Activated CD8-positive, alpha-beta memory T cell treated with anti-CD3 and anti-CD28 coated beads, Interleukin-2, amount 10 ng/mL, durations not matched to agents 7 days and 5 days (primary cell): Measurements from ENCODE around the gene RTN4RL1. TPM values are rescaled to one million over a fixed set of nuclear protein-coding genes. Genes with fewer than 3 reads are reported as not detected.

ENCODE experiments used
- ATAC-seq: fragments of 150-1000 bp; cut with Tn5 transposase; one replicate; pipeline ENCODE4 v1.10.0; 2021; ENCODE audit warnings: moderate library complexity
- CTCF ChIA-PET: fragments of 350-600 bp; sonication (Branson Sonifier 250); formaldehyde crosslinking; loops from one replicate; lab custom pipeline; 2021; ENCODE audit warnings: antibody characterized with exemption; lab: Charles Lee
- DNase-seq: peaks from one replicate; pipeline ENCODE4 v3.0.0-alpha.2; 2020
- H3K27ac Mint-ChIP-seq: one replicate; pipeline ENCODE4 v1.8.0; 2021; ENCODE audit warnings: mild to moderate bottlenecking, mixed read lengths
- H3K27me3 Mint-ChIP-seq: one replicate; pipeline ENCODE4 v1.8.0; 2021; ENCODE audit warnings: mixed read lengths
- H3K36me3 Mint-ChIP-seq: one replicate; pipeline ENCODE4 v1.8.0; 2021; ENCODE audit warnings: mild to moderate bottlenecking, mixed read lengths
- H3K4me1 Mint-ChIP-seq: one replicate; pipeline ENCODE4 v1.8.0; 2021; ENCODE audit warnings: mixed read lengths
- H3K4me3 Mint-ChIP-seq: one replicate; pipeline ENCODE4 v1.8.0; 2021; ENCODE audit warnings: mild to moderate bottlenecking, moderate library complexity, mixed read lengths
- H3K9me3 Mint-ChIP-seq: one replicate; pipeline ENCODE4 v1.8.0; 2022; ENCODE audit warnings: low read depth, mixed read lengths
- total RNA-seq, 2 experiments: library from RNA; stranded (reverse); gene quantifications; one replicate each; pipeline ENCODE4 v1.2.3, GENCODE V29; 2021

The RTN4RL1 gene
- total RNA-seq, 2 experiments from 2014 or later, result 0.09 to 0.45 TPM

DNA sequence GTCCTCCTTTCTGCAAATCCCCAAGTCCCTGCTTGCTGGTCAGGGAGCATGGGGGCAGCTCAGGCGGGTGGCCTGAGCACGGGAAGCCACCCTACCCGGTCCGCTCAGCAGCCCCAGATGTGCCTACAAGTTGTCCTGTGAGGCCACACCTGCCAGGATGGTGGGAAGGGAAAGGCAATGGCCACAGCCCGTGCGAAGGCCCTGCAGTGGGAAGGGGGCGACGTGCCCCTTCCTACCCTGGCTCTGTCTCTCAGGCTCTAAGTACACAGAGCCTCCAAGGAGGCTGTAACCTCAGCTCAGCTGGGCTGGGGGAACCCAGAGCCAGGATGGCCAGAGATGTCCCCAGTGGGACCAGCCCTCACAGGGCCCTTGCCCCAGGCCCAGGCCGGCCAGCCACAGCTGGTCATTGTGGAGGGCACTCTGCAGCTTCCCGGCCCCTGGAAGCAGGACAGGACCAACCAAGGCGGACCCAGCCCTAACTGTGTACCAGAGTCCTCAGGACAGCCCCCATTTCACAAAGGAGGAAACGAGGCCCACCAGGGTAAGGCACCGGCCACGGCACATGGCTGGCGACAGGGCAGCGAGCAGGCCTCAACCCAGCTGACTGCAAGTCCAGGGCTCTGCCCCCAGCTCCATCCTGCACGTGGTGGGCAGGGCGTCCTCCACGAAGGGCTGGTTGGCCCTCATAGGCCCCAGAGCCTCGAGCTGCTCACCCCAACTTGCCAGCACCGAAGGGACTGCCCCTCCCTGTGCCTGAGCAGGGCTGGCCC, 82.3 kb downstream of the RTN4RL1 start:
- Mint-ChIP-seq H3K27me3 (no peaks in the 10 kb centered on the region), H3K36me3 (no peaks in the 10 kb centered on the region), H3K4me3 (no peak overlapping the region), H3K9me3 (no peaks in the 10 kb centered on the region), H3K27ac (no peak overlapping the region), H3K4me1 (no peaks in the 10 kb centered on the region)
- DNase-seq, result no peak
- ATAC-seq, result no peak
- CTCF ChIA-PET, result no interaction called here

GRCh38 chr17:1942066-1942365, 83.1 kb downstream of the RTN4RL1 start:
- Mint-ChIP-seq H3K36me3 (no peaks in the 10 kb centered on the region), H3K9me3 (no peaks in the 10 kb centered on the region), H3K4me1 (no peaks in the 10 kb centered on the region), H3K27me3 (no peaks in the 10 kb centered on the region), H3K4me3 (no peak overlapping the region), H3K27ac (no peak overlapping the region)
- ATAC-seq (no peak), DNase-seq (no peak)
- CTCF ChIA-PET, result no interaction called here

GRCh38 chr17:1941272-1942065, 83.7 kb downstream of the RTN4RL1 start:
- no peak overlapping the region for H3K27ac Mint-ChIP-seq
- H3K4me3 Mint-ChIP-seq, result no peak overlapping the region
- no peak for ATAC-seq
- H3K36me3 Mint-ChIP-seq, result no peaks in the 10 kb centered on the region
- no peaks in the 10 kb centered on the region for H3K27me3 Mint-ChIP-seq
- no peaks in the 10 kb centered on the region for H3K4me1 Mint-ChIP-seq
- DNase-seq, result no peak
- H3K9me3 Mint-ChIP-seq, result no peaks in the 10 kb centered on the region
- CTCF ChIA-PET, result no interaction called here

GRCh38 chr17:1940810-1941185, 84.3 kb downstream of the RTN4RL1 start:
- CTCF ChIA-PET, result no interaction called here
- ATAC-seq (no peak), DNase-seq (no peak)
- Mint-ChIP-seq H3K9me3 (no peaks in the 10 kb centered on the region), H3K27ac (no peak overlapping the region), H3K4me3 (no peak overlapping the region), H3K27me3 (no peaks in the 10 kb centered on the region), H3K4me1 (no peaks in the 10 kb centered on the region), H3K36me3 (no peaks in the 10 kb centered on the region)

DNA sequence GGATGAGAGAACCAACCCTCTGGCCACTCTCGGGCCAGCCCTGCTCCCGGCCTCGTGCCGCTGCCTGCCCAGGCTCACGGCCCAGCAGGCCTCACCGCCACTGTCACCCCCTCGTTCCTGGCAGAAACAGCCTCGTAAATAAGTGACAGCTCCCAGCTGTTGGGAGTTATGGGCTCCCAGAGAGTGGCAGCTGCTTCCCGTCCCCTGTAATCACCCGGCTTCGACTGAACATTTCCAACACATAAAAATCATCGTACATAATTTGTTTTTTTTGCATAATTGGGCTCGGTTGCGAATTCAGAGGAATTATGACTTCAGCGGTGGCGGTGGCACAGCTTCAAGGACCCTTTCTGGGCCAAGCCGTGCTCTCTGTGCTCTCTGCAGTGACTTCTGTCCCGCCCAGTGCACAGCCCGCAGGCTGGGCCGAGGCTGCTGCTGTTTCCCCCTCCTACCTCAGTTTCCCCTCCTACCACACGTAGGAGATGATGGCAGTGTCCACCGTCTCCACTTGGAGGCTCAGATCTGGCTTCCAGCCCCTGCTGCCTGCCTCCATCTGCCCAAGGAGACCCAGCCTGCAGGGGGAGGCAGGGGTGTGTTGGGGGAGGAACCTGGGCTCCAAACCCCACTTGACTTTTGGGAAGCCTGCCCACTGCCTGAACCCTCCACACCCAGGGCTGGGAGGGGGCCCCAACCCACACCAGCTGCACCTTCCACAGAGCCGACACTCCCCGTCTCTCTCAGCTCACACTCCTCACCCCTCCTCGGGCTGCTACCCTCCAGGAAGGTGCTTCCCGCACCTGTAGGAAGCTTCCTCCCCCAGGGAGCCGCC, 84.9 kb downstream of the RTN4RL1 start:
- ATAC-seq, result no peak

DNA sequence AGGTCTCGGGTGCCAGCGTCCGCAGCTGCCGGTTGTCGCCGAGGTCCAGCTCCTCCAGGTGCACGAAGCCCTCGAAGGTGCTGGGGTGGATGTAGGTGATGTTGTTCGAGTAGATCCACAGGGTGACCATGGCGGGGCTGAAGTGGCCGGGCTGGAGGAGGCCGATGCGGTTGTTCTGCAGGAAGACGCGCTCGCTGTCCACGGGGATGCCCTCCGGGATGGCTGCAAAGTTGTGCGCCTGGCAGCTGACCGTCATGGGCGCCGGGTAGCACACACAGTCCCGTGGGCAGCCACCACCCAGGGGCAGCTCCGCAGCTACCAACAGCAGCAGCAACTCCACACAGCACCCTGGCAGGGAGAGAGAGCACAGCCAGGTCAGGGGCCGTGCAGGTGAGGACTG, 87.7 kb downstream of the RTN4RL1 start:
- H3K4me1 Mint-ChIP-seq, result no peaks in the 10 kb centered on the region
- CTCF ChIA-PET, result no interaction called here
- DNase-seq, result no peak
- no peak for ATAC-seq
- H3K27ac Mint-ChIP-seq, result no peak overlapping the region
- H3K9me3 Mint-ChIP-seq, result no peaks in the 10 kb centered on the region
- no peaks in the 10 kb centered on the region for H3K27me3 Mint-ChIP-seq
- H3K36me3 Mint-ChIP-seq, result no peaks in the 10 kb centered on the region
- no peak overlapping the region for H3K4me3 Mint-ChIP-seq

More for the DNA sequence above, 84.9 kb downstream of the RTN4RL1 start:
- Mint-ChIP-seq H3K9me3 (no peaks in the 10 kb centered on the region), H3K4me1 (no peaks in the 10 kb centered on the region), H3K27ac (no peak overlapping the region), H3K36me3 (no peaks in the 10 kb centered on the region), H3K27me3 (no peaks in the 10 kb centered on the region), H3K4me3 (no peak overlapping the region)
- DNase-seq, result no peak
- CTCF ChIA-PET, result no interaction called here

DNA sequence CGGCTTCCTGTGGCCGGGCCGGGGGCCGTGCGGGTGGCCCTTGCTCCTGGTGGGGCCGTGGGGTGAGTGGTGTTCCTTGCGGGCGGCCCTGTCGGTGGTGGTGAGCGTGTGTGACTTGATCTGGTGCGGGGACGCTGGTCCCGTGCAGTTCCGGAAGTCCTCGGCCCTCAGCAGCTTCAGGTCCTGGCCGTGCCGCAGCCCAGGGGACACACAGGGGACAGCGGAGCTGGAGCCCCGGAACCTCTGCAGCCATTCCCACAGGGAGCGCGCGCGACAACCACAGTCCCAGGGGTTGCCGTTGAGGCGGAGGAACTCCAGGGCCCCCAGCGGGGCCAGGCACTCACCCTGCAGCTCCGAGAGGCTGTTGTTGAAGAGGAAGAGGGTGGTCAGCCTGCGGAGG, 88.4 kb downstream of the RTN4RL1 start:
- no peaks in the 10 kb centered on the region for H3K9me3 Mint-ChIP-seq
- no peak for ATAC-seq
- H3K4me3 Mint-ChIP-seq, result no peak overlapping the region
- no peak overlapping the region for H3K27ac Mint-ChIP-seq
- no peaks in the 10 kb centered on the region for H3K4me1 Mint-ChIP-seq
- no peak for DNase-seq
- H3K27me3 Mint-ChIP-seq, result no peaks in the 10 kb centered on the region
- CTCF ChIA-PET, result no interaction called here
- H3K36me3 Mint-ChIP-seq, result no peaks in the 10 kb centered on the region

- Mint-ChIP-seq H3K27me3 (no peaks in the 10 kb centered on the region), H3K36me3 (no peaks in the 10 kb centered on the region), H3K4me1 (no peaks in the 10 kb centered on the region), H3K27ac (no peak overlapping the region), H3K9me3 (no peaks in the 10 kb centered on the region), H3K4me3 (no peak overlapping the region)
- CTCF ChIA-PET, result no interaction called here
- no peak for DNase-seq
- no peak for ATAC-seq
Measured at GRCh38 chr17:1934901-1935300, 90.2 kb downstream of the RTN4RL1 start.

DNA sequence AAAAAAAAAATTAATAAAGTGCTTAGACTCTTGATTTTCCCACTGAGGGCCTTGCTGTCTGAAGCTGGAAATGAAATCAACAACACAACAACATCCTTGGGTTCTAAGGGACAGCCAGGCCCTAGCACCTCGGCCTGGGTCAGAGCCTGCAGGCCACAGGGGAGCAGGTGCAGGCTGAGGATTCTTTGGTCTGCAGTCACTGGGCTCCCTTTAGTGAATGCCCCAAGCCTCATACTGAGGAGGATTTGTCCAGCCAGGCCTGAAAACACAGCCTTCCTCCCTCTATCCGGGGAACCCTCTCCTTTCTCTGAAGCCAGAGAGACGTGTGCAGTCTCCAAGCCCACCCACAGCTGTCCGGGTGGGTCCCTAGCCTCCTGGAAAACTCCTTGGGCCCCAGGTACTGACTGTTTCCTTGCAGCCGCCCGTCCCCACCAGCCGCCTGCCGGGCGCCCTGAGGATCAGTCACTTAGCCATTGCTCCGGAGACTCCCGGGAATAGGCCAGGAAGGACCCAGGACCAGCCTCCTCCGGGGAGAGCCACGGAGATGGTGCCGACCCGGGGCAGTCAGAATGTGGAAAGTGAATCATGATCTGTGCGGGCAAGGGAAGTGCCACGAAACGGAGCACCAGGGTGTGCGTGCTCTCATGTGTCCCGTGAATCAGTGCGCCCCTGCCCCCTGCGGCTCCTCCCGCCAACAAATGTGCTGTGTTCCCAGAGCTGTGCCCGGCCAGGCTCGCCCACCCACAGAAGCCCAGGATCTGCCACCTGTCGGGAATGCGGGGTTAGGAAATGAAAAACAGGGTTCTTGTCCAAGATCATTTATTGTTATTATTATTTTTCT, 91.0 kb downstream of the RTN4RL1 start:
- no peak overlapping the region for H3K4me3 Mint-ChIP-seq
- no peaks in the 10 kb centered on the region for H3K4me1 Mint-ChIP-seq
- CTCF ChIA-PET, result no interaction called here
- no peaks in the 10 kb centered on the region for H3K36me3 Mint-ChIP-seq
- DNase-seq, result no peak
- no peaks in the 10 kb centered on the region for H3K9me3 Mint-ChIP-seq
- ATAC-seq, result no peak
- no peak overlapping the region for H3K27ac Mint-ChIP-seq
- H3K27me3 Mint-ChIP-seq, result no peaks in the 10 kb centered on the region

DNA sequence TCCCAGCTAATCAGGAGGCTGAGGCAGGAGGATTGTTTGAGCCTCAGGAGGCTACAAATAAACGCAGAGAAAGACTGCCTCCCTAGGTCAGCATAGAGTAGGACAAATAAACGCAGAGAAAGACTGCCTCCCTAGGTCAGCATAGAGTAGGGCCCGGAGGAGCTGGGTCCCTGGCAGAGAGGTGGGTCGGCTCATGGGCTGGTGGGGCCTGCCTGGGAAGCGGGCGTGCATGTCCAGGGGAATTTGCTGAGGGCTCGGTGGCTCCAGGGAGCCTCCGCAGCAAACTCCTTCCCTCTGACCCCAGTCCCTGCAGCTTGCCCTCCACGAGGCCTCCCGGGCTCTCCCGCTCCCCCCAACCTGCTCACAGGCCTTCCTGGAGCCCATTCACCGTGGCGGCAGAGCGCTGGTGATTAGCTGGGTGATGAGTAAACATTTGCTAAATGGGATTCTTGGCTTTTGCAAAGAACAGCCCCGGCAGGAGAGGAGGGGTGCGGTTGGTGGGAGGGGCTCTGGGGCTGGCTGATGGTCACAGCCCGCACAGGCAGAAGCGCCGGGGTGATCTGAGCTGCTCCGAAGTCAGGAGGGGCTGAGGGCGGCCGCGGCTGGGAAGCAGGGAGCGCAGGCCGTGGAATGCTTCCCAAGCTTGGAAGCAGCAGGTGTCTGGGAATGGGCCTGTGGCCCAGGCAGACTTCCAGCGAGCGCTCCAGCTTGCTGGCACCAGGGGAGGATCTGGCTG, 93.1 kb downstream of the RTN4RL1 start:
- DNase-seq (no peak), ATAC-seq (no peak)
- Mint-ChIP-seq H3K9me3 (no peaks in the 10 kb centered on the region), H3K27me3 (no peaks in the 10 kb centered on the region), H3K27ac (no peak overlapping the region), H3K36me3 (no peaks in the 10 kb centered on the region), H3K4me3 (no peak overlapping the region), H3K4me1 (no peaks in the 10 kb centered on the region)
- CTCF ChIA-PET, result interaction anchor here (0.9 kb wide), 1 partner anchor 102 kb away, joined by 3 read pairs; no protein-coding TSS in a partner anchor

GRCh38 chr17:1930337-1930645, 94.8 kb downstream of the RTN4RL1 start:
- Mint-ChIP-seq H3K4me1 (no peaks in the 10 kb centered on the region), H3K27ac (no peak overlapping the region), H3K9me3 (no peaks in the 10 kb centered on the region), H3K4me3 (no peak overlapping the region), H3K27me3 (no peaks in the 10 kb centered on the region), H3K36me3 (no peaks in the 10 kb centered on the region)
- DNase-seq (no peak), ATAC-seq (no peak)
- CTCF ChIA-PET, result no interaction called here

DNA sequence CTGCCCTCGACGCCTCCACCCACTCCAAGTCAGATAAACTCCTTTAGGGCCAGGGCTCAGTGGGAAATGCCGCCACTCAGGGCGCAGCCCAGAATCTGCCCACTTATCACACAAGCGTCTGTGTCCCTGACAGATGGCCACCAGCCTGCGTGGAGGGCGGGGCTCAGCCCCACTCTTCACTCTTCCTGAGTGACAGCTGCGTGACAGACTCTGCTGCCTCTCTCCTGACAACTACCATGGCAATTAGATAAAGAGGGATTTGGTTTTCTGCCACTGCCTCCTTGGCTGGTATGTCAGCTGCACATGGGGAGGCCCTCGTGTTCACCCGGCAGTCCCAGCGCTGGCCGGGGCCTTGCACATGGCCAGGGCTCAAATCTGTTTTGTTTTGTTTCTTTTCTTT, 96.2 kb downstream of the RTN4RL1 start:
- Mint-ChIP-seq H3K4me3 (no peak overlapping the region), H3K36me3 (no peaks in the 10 kb centered on the region), H3K9me3 (no peaks in the 10 kb centered on the region), H3K27me3 (no peaks in the 10 kb centered on the region), H3K27ac (no peak overlapping the region), H3K4me1 (no peaks in the 10 kb centered on the region)
- no peak for DNase-seq
- CTCF ChIA-PET, result no interaction called here
- no peak for ATAC-seq
